DOHH2 (cell line): ENCODE data around the gene PPP1R7.

ENCODE experiments used
- EZH2phosphoT487 ChIP-seq: fragments of 200-600 bp; sonication (generic); IDR thresholded peaks from 2 replicates; pipeline ENCODE4 v1.6.1; 2017; ENCODE audit warnings: borderline replicate concordance, mild to moderate bottlenecking, antibody characterized with exemption, low read length, moderate library complexity, mixed read lengths
- TF ChIP-seq, protein P1 (sequence below): fragments of 200-600 bp; sonication (generic); IDR thresholded peaks from one replicate; pipeline ENCODE4 v1.5.1; 2014; ENCODE audit warnings: antibody characterized with exemption, mild to moderate bottlenecking, low read depth, low read length; ENCODE audit not compliant: poor library complexity, severe bottlenecking

DNA sequence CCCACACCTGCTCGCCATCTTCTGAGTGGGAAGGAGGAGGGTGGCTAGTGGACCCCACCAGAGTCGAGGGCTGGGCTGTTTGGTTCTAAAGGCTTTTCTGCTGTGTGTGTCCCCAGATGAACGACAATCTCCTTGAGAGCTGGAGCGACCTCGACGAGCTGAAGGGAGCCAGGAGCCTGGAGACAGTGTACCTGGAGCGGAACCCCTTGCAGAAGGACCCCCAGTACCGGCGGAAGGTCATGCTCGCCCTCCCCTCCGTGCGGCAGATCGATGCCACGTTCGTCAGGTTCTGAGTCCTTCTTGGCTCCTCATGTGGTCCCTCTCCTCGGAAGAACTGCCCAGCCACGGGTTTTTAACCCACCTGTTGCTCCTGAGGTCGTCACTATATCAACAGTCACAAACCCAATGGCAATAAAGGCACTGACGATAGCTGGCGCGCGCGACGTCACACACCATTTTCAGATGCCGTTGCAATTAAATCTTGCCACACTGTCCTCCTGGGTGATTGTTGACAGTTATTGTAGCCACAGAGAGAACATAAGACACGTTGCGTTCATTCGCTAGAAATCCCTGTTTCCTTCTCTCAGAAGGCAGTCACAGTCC, 32.4 kb downstream of the PPP1R7 start:
- TF ChIP-seq EZH2phosphoT487 = no peak
- TF ChIP-seq, protein P1, sequence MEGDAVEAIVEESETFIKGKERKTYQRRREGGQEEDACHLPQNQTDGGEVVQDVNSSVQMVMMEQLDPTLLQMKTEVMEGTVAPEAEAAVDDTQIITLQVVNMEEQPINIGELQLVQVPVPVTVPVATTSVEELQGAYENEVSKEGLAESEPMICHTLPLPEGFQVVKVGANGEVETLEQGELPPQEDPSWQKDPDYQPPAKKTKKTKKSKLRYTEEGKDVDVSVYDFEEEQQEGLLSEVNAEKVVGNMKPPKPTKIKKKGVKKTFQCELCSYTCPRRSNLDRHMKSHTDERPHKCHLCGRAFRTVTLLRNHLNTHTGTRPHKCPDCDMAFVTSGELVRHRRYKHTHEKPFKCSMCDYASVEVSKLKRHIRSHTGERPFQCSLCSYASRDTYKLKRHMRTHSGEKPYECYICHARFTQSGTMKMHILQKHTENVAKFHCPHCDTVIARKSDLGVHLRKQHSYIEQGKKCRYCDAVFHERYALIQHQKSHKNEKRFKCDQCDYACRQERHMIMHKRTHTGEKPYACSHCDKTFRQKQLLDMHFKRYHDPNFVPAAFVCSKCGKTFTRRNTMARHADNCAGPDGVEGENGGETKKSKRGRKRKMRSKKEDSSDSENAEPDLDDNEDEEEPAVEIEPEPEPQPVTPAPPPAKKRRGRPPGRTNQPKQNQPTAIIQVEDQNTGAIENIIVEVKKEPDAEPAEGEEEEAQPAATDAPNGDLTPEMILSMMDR = no peak
